Measurements from ENCODE around the gene ZFAND5.

Gene ZFAND5

GRCh38 chr9:72322259-72322658 is 42.7 kb downstream of the ZFAND5 start:
- DNase-seq = no peak

- DNase-seq = no peak
Measured at GRCh38 chr9:72315510-72316311, 49.3 kb downstream of the ZFAND5 start.

GRCh38 chr9:72315089-72315509 is 49.9 kb downstream of the ZFAND5 start:
- no peak for DNase-seq

GRCh38 chr9:72313507-72313906 is 51.5 kb downstream of the ZFAND5 start:
- DNase-seq = no peak

GRCh38 chr9:72312386-72312987 is 52.5 kb downstream of the ZFAND5 start:
- DNase-seq = no peak

GRCh38 chr9:72309364-72310133 is 55.5 kb downstream of the ZFAND5 start:
- no peak for DNase-seq

GRCh38 chr9:72306761-72307160 is 58.2 kb downstream of the ZFAND5 start:
- DNase-seq = no peak

GRCh38 chr9:72305707-72306106 is 59.3 kb downstream of the ZFAND5 start:
- DNase-seq = no peak

- peak; percentile 79 for DNase-seq
Measured at GRCh38 chr9:72305102-72305546, 59.9 kb downstream of the ZFAND5 start.

GRCh38 chr9:72304538-72304937 is 60.5 kb downstream of the ZFAND5 start:
- DNase-seq = no peak

Measured in hematopoietic multipotent progenitor cell treated with erythropoietin and hydrocortisone succinate and interleukin-3 and kit ligand, for 8 days (in vitro differentiated cells).